SH-SY5Y (cell line): ENCODE data around the gene LIMA1.

Experiments used
- GATA2 ChIP-seq: IDR thresholded peaks from 2 replicates; pipeline ENCODE4 v1.6.1; 2011; ENCODE audit warnings: mild to moderate bottlenecking, low read depth, low read length
- GATA3 ChIP-seq: IDR thresholded peaks from 2 replicates; pipeline ENCODE4 v1.6.1; 2011; ENCODE audit warnings: low read depth, mild to moderate bottlenecking, low read length, moderate library complexity

GRCh38 chr12:50309950-50310349 lies 26.6 kb upstream of the LIMA1 start:
- TF ChIP-seq GATA3 (no peak), GATA2 (no peak)
